IMR-90 (cell line): ENCODE measurements around the gene DLL3. TPM values are rescaled to one million over a fixed set of nuclear protein-coding genes. Genes with fewer than 3 reads are reported as not detected.

Source experiments
- ATAC-seq: fragments of 200-7000 bp; cut with Tn5 transposase; 2 replicates; pipeline ENCODE4 v1.9.1; 2020; ENCODE audit warnings: low read depth, mild to moderate bottlenecking, moderate library complexity
- BruUV-seq: library from RNA; stranded (reverse); fragments of 400-500 nt; replicated peaks from 2 replicates; lab custom pipeline; 2021; lab: Mats Ljungman, UMichigan
- CTCF ChIA-PET: fragments of 300-600 bp; formaldehyde crosslinking; extraction: SDS; loops from one replicate; lab custom pipeline; 2021; ENCODE audit warnings: antibody characterized with exemption; lab: Yijun Ruan, JAX
- POLR2A ChIA-PET: fragments of 300-600 bp; sonication (Branson Sonifier 250); formaldehyde crosslinking; loops from one replicate; lab custom pipeline; 2022; ENCODE audit warnings: antibody characterized with exemption; ENCODE audit not compliant: unreplicated experiment; lab: Charles Lee
- DNase-seq: peaks from one replicate; pipeline ENCODE4 v3.0.0; 2013
- H2AFZ ChIP-seq: replicated peaks from 2 replicates; pipeline ENCODE3; 2013; ENCODE audit warnings: low read length, mild to moderate bottlenecking; ENCODE audit not compliant: poor library complexity
- H2AK5ac ChIP-seq: 2 replicates; pipeline ENCODE4 v1.6.1; 2013; ENCODE audit warnings: low read depth, low read length, inconsistent platforms
- H2AK9ac ChIP-seq: replicated peaks from 2 replicates; pipeline ENCODE3; 2013; ENCODE audit warnings: mild to moderate bottlenecking, low read depth, low read length, moderate library complexity; ENCODE audit not compliant: poor library complexity
- H2BK120ac ChIP-seq: 2 replicates; pipeline ENCODE4 v1.6.1; 2013; ENCODE audit warnings: low read depth, low read length, inconsistent platforms
- H2BK15ac ChIP-seq: 3 replicates; pipeline ENCODE4 v1.6.1; 2013; ENCODE audit warnings: low read depth, low read length, inconsistent platforms
- H2BK20ac ChIP-seq: 2 replicates; pipeline ENCODE4 v1.6.1; 2013; ENCODE audit warnings: low read depth, mild to moderate bottlenecking, inconsistent platforms, low read length, moderate library complexity
- H2BK5ac ChIP-seq: 2 replicates; pipeline ENCODE4 v1.6.1; 2013; ENCODE audit warnings: mild to moderate bottlenecking, low read depth, low read length, inconsistent platforms; ENCODE audit not compliant: poor library complexity, severe bottlenecking
- H3K14ac ChIP-seq: replicated peaks from 2 replicates; pipeline ENCODE4 v1.6.1; 2013; ENCODE audit warnings: low read depth, low read length, inconsistent platforms
- H3K18ac ChIP-seq: 2 replicates; pipeline ENCODE4 v1.6.1; 2013; ENCODE audit warnings: low read depth, low read length, control low read depth
- H3K23ac ChIP-seq: 2 replicates; pipeline ENCODE4 v1.6.1; 2013; ENCODE audit warnings: low read depth, low read length, inconsistent platforms
- H3K27ac ChIP-seq: 2 replicates; pipeline ENCODE4 v1.5.1; 2013; ENCODE audit warnings: mild to moderate bottlenecking, control low read depth, low read length; ENCODE audit not compliant: insufficient read depth
- H3K27me3 ChIP-seq: 2 replicates; pipeline ENCODE4 v1.6.1; 2013; ENCODE audit warnings: low read length; ENCODE audit not compliant: control insufficient read depth, insufficient read depth
- H3K36me3 ChIP-seq: 2 replicates; pipeline ENCODE4 v1.6.1; 2013; ENCODE audit warnings: low read length, mixed read lengths; ENCODE audit not compliant: control insufficient read depth, insufficient read depth
- H3K4ac ChIP-seq: 2 replicates; pipeline ENCODE4 v1.6.1; 2013; ENCODE audit warnings: low read depth, low read length, inconsistent platforms
- H3K4me1 ChIP-seq: 2 replicates; pipeline ENCODE4 v1.6.1; 2013; ENCODE audit warnings: low read length, mixed read lengths; ENCODE audit not compliant: control insufficient read depth, insufficient read depth
- H3K4me2 ChIP-seq: 2 replicates; pipeline ENCODE4 v1.6.1; 2013; ENCODE audit warnings: low read depth, mild to moderate bottlenecking, control low read depth, low read length, moderate library complexity
- H3K4me3 ChIP-seq: 2 replicates; pipeline ENCODE4 v1.5.1; 2013; ENCODE audit warnings: low read depth, mild to moderate bottlenecking, control low read depth, low read length, moderate library complexity; ENCODE audit not compliant: insufficient read depth
- H3K56ac ChIP-seq: 2 replicates; pipeline ENCODE4 v1.6.1; 2013; ENCODE audit warnings: low read length, inconsistent platforms; ENCODE audit not compliant: insufficient read depth; ENCODE audit errors: extremely low read depth
- H3K79me1 ChIP-seq, 2 experiments: 2 replicates each; pipeline ENCODE4 v1.6.1; 2013; ENCODE audit warnings: low read length in 2 of 2, inconsistent platforms in 1 of 2, low read depth in 1 of 2
- H3K9ac ChIP-seq: 2 replicates; pipeline ENCODE4 v1.6.1; 2013; ENCODE audit warnings: low read depth, low read length, control low read depth
- H3K9me1 ChIP-seq: 2 replicates; pipeline ENCODE4 v1.6.1; 2013; ENCODE audit warnings: low read length, inconsistent platforms; ENCODE audit not compliant: insufficient read depth
- H3K9me3 ChIP-seq: 2 replicates; pipeline ENCODE4 v1.6.1; 2013; ENCODE audit warnings: low read length; ENCODE audit not compliant: control insufficient read depth, insufficient read depth
- H4K20me1 ChIP-seq: 2 replicates; pipeline ENCODE4 v1.6.1; 2013; ENCODE audit warnings: low read length, inconsistent platforms; ENCODE audit not compliant: insufficient read depth
- H4K5ac ChIP-seq: 2 replicates; pipeline ENCODE4 v1.6.1; 2013; ENCODE audit warnings: mild to moderate bottlenecking, low read depth, low read length, control low read depth
- H4K8ac ChIP-seq, 2 experiments: 2 replicates each; pipeline ENCODE4 v1.6.1; 2013; ENCODE audit warnings: low read depth in 2 of 2, low read length in 2 of 2, control low read depth in 1 of 2, inconsistent platforms in 1 of 2
- H4K91ac ChIP-seq: 2 replicates; pipeline ENCODE4 v1.6.1; 2013; ENCODE audit warnings: low read depth, low read length, inconsistent platforms; ENCODE audit not compliant: insufficient read depth
- BHLHE40 ChIP-seq: fragments of 150-350 bp; IDR thresholded peaks from 2 replicates; pipeline ENCODE4 v1.6.1; 2016; ENCODE audit warnings: mild to moderate bottlenecking, low read depth, low read length
- CEBPB ChIP-seq: IDR thresholded peaks from 2 replicates; pipeline ENCODE4 v1.6.1; 2012; ENCODE audit warnings: low read depth, low read length, improper control_type of control experiment
- CHD1 ChIP-seq: IDR thresholded peaks from 2 replicates; pipeline ENCODE4 v1.6.1; 2012; ENCODE audit warnings: low read depth, low read length, improper control_type of control experiment
- MAFK ChIP-seq: IDR thresholded peaks from 2 replicates; pipeline ENCODE4 v1.6.1; 2012; ENCODE audit warnings: low read depth, low read length, improper control_type of control experiment
- MAZ ChIP-seq: IDR thresholded peaks from 2 replicates; pipeline ENCODE4 v1.6.1; 2012; ENCODE audit warnings: low read depth, mild to moderate bottlenecking, low read length, improper control_type of control experiment, moderate library complexity, borderline replicate concordance
- MXI1 ChIP-seq: IDR thresholded peaks from 2 replicates; pipeline ENCODE4 v1.6.1; 2012; ENCODE audit warnings: low read depth, mild to moderate bottlenecking, low read length, moderate library complexity, borderline replicate concordance
- POLR2A ChIP-seq: IDR thresholded peaks from 2 replicates; pipeline ENCODE4 v1.6.1; 2012; ENCODE audit warnings: mild to moderate bottlenecking, low read depth, low read length
- RCOR1 ChIP-seq: IDR thresholded peaks from 2 replicates; pipeline ENCODE4 v1.6.1; 2012; ENCODE audit warnings: mild to moderate bottlenecking, low read length, improper control_type of control experiment; ENCODE audit not compliant: insufficient replicate concordance
- RFX5 ChIP-seq: IDR thresholded peaks from 2 replicates; pipeline ENCODE4 v1.8.0; 2012; ENCODE audit warnings: low read depth, mild to moderate bottlenecking, low read length, moderate library complexity
- SMC3 ChIP-seq: fragments of 150-350 bp; IDR thresholded peaks from 2 replicates; pipeline ENCODE4 v1.6.1; 2016; ENCODE audit warnings: low read depth, mild to moderate bottlenecking, antibody characterized with exemption, low read length, moderate library complexity
- WGBS, 2 experiments: methylation state at CpG; one replicate each; pipeline versions ENCODE4 v1.1.5 to v1.1.7; 2013; ENCODE audit warnings: missing lambda C conversion rate in 2 of 2; ENCODE audit not compliant: insufficient read length in 1 of 2; ENCODE audit errors: extremely low coverage in 2 of 2; 5-methylcytosine and 5-hydroxymethylcytosine counted together
- dilution Hi-C: fragments of 300-500 bp; cut with HindIII; formaldehyde crosslinking; loops from one replicate; pipeline ENCODE4 v1.14.3; 2018; ENCODE audit warnings: low sequenced_read_pairs; ENCODE audit not compliant: unreplicated experiment
- in situ Hi-C: fragments of 300-500 bp; cut with MboI; formaldehyde crosslinking; loops from 3 replicates; pipeline ENCODE4 v1.14.3; 2019; ENCODE audit warnings: low sequenced_read_pairs, inconsistent platforms, mixed read lengths
- intact Hi-C: fragments of 100-400 bp; cut with micrococcal nuclease; formaldehyde crosslinking; loops from 2 replicates; pipeline ENCODE4 v1.10.0; 2022
- polyA plus RNA-seq, 3 experiments: library from polyadenylated mRNA; depleted of rRNA; stranded (reverse); fragments of >200 nt; gene quantifications; 2 replicates each; pipeline ENCODE4 v1.2.3, GENCODE V29; 2012; ENCODE audit warnings: low replicate concordance in 1 of 3
- total RNA-seq: library from RNA; depleted of rRNA; stranded (reverse); fragments of >200 nt; gene quantifications from 2 replicates; pipeline ENCODE4 v1.2.3, GENCODE V29; 2012
- TF ChIP-seq, protein P1 (sequence below): conservative IDR thresholded peaks from 2 replicates; pipeline ENCODE4 v1.5.1; 2012; ENCODE audit warnings: mild to moderate bottlenecking, low read depth, low read length, improper control_type of control experiment
- TF ChIP-seq, protein P2 (sequence below): fragments of 150-350 bp; IDR thresholded peaks from 2 replicates; pipeline ENCODE4 v1.6.1; 2016; ENCODE audit warnings: low read depth, mild to moderate bottlenecking, low read length, moderate library complexity, borderline replicate concordance

Gene DLL3
- total and polyA plus RNA-seq, 2 of the 4 experiments (the other 2 are of a cell fraction), result 0.36 to 1.3 TPM

DNA sequence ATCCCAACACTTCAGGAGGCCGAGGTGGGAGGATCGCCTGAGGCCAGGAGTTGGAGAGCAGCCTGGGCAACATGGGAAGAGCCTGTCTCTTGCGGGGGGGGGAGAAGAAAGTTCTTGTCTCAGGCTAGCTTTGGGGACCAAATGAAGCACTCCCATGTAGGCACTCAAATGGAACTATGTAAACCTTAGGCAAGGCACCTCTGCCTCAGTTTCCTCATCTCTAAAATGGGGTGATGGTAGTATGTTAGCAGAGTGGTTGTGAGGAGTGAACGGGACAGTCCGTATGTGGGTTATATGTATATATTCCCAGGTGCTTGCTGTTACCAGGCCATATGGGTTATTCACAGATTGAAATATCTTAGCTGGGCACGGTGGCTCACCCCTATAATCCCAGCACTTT is 6.5 kb upstream of the DLL3 start:
- TF ChIP-seq MXI1 (no peak), RCOR1 (no peak), MAFK (no peak), MAZ (no peak), BHLHE40 (no peak), CEBPB (no peak), SMC3 (no peak), POLR2A (no peak), RFX5 (no peak), CHD1 (no peak)
- TF ChIP-seq, protein P1, sequence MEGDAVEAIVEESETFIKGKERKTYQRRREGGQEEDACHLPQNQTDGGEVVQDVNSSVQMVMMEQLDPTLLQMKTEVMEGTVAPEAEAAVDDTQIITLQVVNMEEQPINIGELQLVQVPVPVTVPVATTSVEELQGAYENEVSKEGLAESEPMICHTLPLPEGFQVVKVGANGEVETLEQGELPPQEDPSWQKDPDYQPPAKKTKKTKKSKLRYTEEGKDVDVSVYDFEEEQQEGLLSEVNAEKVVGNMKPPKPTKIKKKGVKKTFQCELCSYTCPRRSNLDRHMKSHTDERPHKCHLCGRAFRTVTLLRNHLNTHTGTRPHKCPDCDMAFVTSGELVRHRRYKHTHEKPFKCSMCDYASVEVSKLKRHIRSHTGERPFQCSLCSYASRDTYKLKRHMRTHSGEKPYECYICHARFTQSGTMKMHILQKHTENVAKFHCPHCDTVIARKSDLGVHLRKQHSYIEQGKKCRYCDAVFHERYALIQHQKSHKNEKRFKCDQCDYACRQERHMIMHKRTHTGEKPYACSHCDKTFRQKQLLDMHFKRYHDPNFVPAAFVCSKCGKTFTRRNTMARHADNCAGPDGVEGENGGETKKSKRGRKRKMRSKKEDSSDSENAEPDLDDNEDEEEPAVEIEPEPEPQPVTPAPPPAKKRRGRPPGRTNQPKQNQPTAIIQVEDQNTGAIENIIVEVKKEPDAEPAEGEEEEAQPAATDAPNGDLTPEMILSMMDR, result no peak
- TF ChIP-seq, protein P2, sequence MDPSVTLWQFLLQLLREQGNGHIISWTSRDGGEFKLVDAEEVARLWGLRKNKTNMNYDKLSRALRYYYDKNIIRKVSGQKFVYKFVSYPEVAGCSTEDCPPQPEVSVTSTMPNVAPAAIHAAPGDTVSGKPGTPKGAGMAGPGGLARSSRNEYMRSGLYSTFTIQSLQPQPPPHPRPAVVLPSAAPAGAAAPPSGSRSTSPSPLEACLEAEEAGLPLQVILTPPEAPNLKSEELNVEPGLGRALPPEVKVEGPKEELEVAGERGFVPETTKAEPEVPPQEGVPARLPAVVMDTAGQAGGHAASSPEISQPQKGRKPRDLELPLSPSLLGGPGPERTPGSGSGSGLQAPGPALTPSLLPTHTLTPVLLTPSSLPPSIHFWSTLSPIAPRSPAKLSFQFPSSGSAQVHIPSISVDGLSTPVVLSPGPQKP, result no peak
- ChIA-PET POLR2A (no interaction called here), CTCF (no interaction called here)
- Histone ChIP-seq H4K5ac (no peak overlapping the region), H3K79me1 (no peaks in the 10 kb centered on the region; a peak in 1 of 4 replicates), H3K56ac (no peak overlapping the region), H3K4me3 (no peak overlapping the region), H2AFZ (no peak overlapping the region), H3K9me3 (no peaks in the 10 kb centered on the region), H2BK15ac (no peak overlapping the region), H4K8ac (no peak overlapping the region), H3K18ac (no peak overlapping the region), H2BK5ac (no peak overlapping the region), H2AK5ac (no peak overlapping the region), H3K4ac (no peak overlapping the region), H2BK120ac (no peak overlapping the region), H3K27ac (no peak overlapping the region), H4K91ac (no peak overlapping the region), H3K23ac (no peak overlapping the region), H3K4me1 (no peaks in the 10 kb centered on the region), H4K20me1 (no peaks in the 10 kb centered on the region), H3K27me3 (peaks cover 3% of the 10 kb centered on the region; the same call in 1 of the 2 replicates), H3K14ac (no peak overlapping the region), H2AK9ac (no peak overlapping the region), H3K36me3 (peaks cover 29% of the 10 kb centered on the region), H2BK20ac (no peak overlapping the region), H3K9ac (no peak overlapping the region), H3K9me1 (peaks cover 3% of the 10 kb centered on the region; the same call in 1 of the 2 replicates), H3K4me2 (no peak overlapping the region)
- ATAC-seq, result no peak
- in situ Hi-C loops, result no loop called here
- no CpG with 5 or more reads among the region's 6 CpGs for WGBS, 2 experiments
- intact Hi-C loops, result no loop called here
- dilution Hi-C loops, result no loop called here
- DNase-seq, result no peak
- no TSS peak for BruUV-seq
